PC-3 (cell line): ENCODE measurements around the gene TICRR. TPM values are rescaled to one million over a fixed set of nuclear protein-coding genes. Genes with fewer than 3 reads are reported as not detected.

Experiments used
- ATAC-seq: fragments of 200-7000 bp; cut with Tn5 transposase; 2 replicates; pipeline ENCODE4 v1.9.1; 2020; ENCODE audit warnings: mild to moderate bottlenecking, moderate library complexity
- BruUV-seq: library from RNA; stranded (reverse); fragments of 400-500 nt; replicated peaks from 2 replicates; lab custom pipeline; 2021; lab: Mats Ljungman, UMichigan
- CTCF ChIA-PET: fragments of 300-600 bp; sonication (Branson Sonifier 250); formaldehyde crosslinking; loops from one replicate; lab custom pipeline; 2022; ENCODE audit warnings: antibody characterized with exemption; lab: Charles Lee
- POLR2A ChIA-PET: fragments of 300-600 bp; sonication (Branson Sonifier 250); formaldehyde crosslinking; loops from one replicate; lab custom pipeline; 2022; ENCODE audit warnings: antibody characterized with exemption; ENCODE audit not compliant: unreplicated experiment; lab: Charles Lee
- DNase-seq: peaks from one replicate; pipeline ENCODE4 v3.0.0-alpha.2; 2015
- H2AFZ ChIP-seq: fragments of 300-600 bp; sonication (generic); 2 replicates; pipeline ENCODE4 v1.6.0; 2016; ENCODE audit warnings: antibody characterized with exemption, low read length
- H3F3A ChIP-seq: fragments of 300-600 bp; sonication (generic); one replicate; pipeline ENCODE4 v1.6.0; 2017; ENCODE audit warnings: antibody characterized with exemption, low read length, control low read depth, mild to moderate bottlenecking; ENCODE audit not compliant: unreplicated experiment
- H3K27ac ChIP-seq: fragments of 300-600 bp; sonication (generic); 2 replicates; pipeline ENCODE4 v1.5.1; 2016; ENCODE audit warnings: mild to moderate bottlenecking, low read length
- H3K27me3 ChIP-seq: fragments of 300-600 bp; sonication (generic); 2 replicates; pipeline ENCODE4 v1.6.1; 2016; ENCODE audit warnings: low read length, mixed read lengths
- H3K36me3 ChIP-seq: fragments of 300-600 bp; sonication (generic); 2 replicates; pipeline ENCODE4 v1.6.1; 2016; ENCODE audit warnings: low read depth, mixed run types, low read length, mixed read lengths
- H3K4me1 ChIP-seq: fragments of 300-600 bp; sonication (generic); 2 replicates; pipeline ENCODE4 v1.5.1; 2016; ENCODE audit warnings: low read length; ENCODE audit not compliant: insufficient read depth
- H3K4me2 ChIP-seq: fragments of 300-600 bp; sonication (generic); 2 replicates; pipeline ENCODE4 v1.6.0; 2016; ENCODE audit warnings: low read length
- H3K4me3 ChIP-seq: fragments of 300-600 bp; sonication (generic); 2 replicates; pipeline ENCODE4 v1.5.1; 2016; ENCODE audit warnings: mild to moderate bottlenecking, low read length, mixed read lengths
- H3K79me2 ChIP-seq: fragments of 300-600 bp; sonication (generic); 2 replicates; pipeline ENCODE4 v1.6.1; 2017; ENCODE audit warnings: low read length, mixed read lengths
- H3K9ac ChIP-seq: fragments of 300-600 bp; sonication (generic); 2 replicates; pipeline ENCODE4 v1.6.0; 2016; ENCODE audit warnings: mild to moderate bottlenecking, low read length
- H3K9me2 ChIP-seq: fragments of 300-600 bp; sonication (generic); replicated peaks from 2 replicates; pipeline ENCODE4 v1.6.1; 2016; ENCODE audit warnings: mixed run types, low read length, mixed read lengths
- H3K9me3 ChIP-seq: fragments of 300-600 bp; sonication (generic); 2 replicates; pipeline ENCODE4 v1.6.1; 2016; ENCODE audit warnings: low read length, mixed read lengths
- H4K20me1 ChIP-seq: fragments of 300-600 bp; sonication (generic); 2 replicates; pipeline ENCODE4 v1.6.1; 2016; ENCODE audit warnings: low read length, mixed read lengths
- CTCF ChIP-seq: fragments of 300-600 bp; sonication (generic); conservative IDR thresholded peaks from 2 replicates; pipeline ENCODE4 v1.5.1; 2017; ENCODE audit warnings: antibody characterized with exemption, low read depth, mild to moderate bottlenecking, low read length
- EZH2 ChIP-seq: fragments of 300-600 bp; sonication (generic); IDR thresholded peaks from one replicate; pipeline ENCODE4 v1.6.1; 2017; ENCODE audit warnings: antibody characterized with exemption, mild to moderate bottlenecking, low read length; ENCODE audit not compliant: unreplicated experiment
- EZH2phosphoT487 ChIP-seq: fragments of 300-600 bp; sonication (generic); IDR thresholded peaks from 2 replicates; pipeline ENCODE4 v1.6.1; 2018; ENCODE audit warnings: mild to moderate bottlenecking, antibody characterized with exemption, low read length, borderline replicate concordance
- intact Hi-C: fragments of 100-400 bp; cut with micrococcal nuclease; formaldehyde crosslinking; loops from 2 replicates; pipeline ENCODE4 v1.9.0; 2023
- total RNA-seq: library from RNA; depleted of rRNA; stranded (reverse); fragments of >200 nt; gene quantifications from 2 replicates; pipeline ENCODE4 v1.2.3, GENCODE V29; 2014

Gene TICRR
- total RNA-seq, 1 experiment from 2014 or later: 14.3 TPM

GRCh38 chr15:89662893-89663626, 87.8 kb downstream of the TICRR start:
- DNase-seq (peak; percentile 93), ATAC-seq (peak; percentile 91)
- TF ChIP-seq EZH2 (no peak), EZH2phosphoT487 (no peak), CTCF (no peak)
- Histone ChIP-seq H3K27me3 (no peaks in the 10 kb centered on the region), H3K79me2 (no peaks in the 10 kb centered on the region), H2AFZ (peak overlapping the region; percentile 66), H3K4me1 (peaks cover 33% of the 10 kb centered on the region), H3K4me3 (peak overlapping the region; percentile 44), H3K9me3 (no peaks in the 10 kb centered on the region), H3K9ac (peak overlapping the region; percentile 72), H3K9me2 (no peaks in the 10 kb centered on the region), H3K27ac (peak overlapping the region; percentile 94), H3K36me3 (no peaks in the 10 kb centered on the region), H3F3A (peaks cover 3% of the 10 kb centered on the region), H3K4me2 (peak overlapping the region; percentile 81), H4K20me1 (no peaks in the 10 kb centered on the region)
- CTCF ChIA-PET: interaction anchor here (1.3 kb wide), 1 partner anchor 225 kb away, joined by 3 read pairs; no protein-coding TSS in a partner anchor
- POLR2A ChIA-PET: interaction anchor here (0.8 to 1.1 kb wide), 2 partner anchors 30 to 88 kb away, joined by 6 to 8 read pairs; partner anchors contain the start of gene TICRR
- BruUV-seq: no TSS peak
- intact Hi-C loops: loop anchor here (1.0 to 2.0 kb wide), 2 partner anchors 17 to 26 kb away; no protein-coding TSS in a partner anchor

- Histone ChIP-seq H3K4me2 (peak overlapping the region; percentile 85), H3K36me3 (no peaks in the 10 kb centered on the region), H3K79me2 (no peaks in the 10 kb centered on the region), H3K9ac (no peak overlapping the region; the same call in 1 of the 2 replicates), H4K20me1 (no peaks in the 10 kb centered on the region), H3F3A (peaks cover 3% of the 10 kb centered on the region), H3K9me2 (no peaks in the 10 kb centered on the region), H3K4me1 (peaks cover 33% of the 10 kb centered on the region), H3K27me3 (no peaks in the 10 kb centered on the region), H3K4me3 (no peak overlapping the region), H3K27ac (no peak overlapping the region), H2AFZ (peak overlapping the region; percentile 76; the same call in 1 of the 2 replicates), H3K9me3 (no peaks in the 10 kb centered on the region)
- DNase-seq (no peak), ATAC-seq (no peak)
- ChIA-PET CTCF (no interaction called here), POLR2A (no interaction called here)
- TF ChIP-seq EZH2 (no peak), EZH2phosphoT487 (no peak), CTCF (no peak)
- intact Hi-C loops: no loop called here
- no TSS peak for BruUV-seq
Measured at GRCh38 chr15:89664441-89665350, 89.4 kb downstream of the TICRR start.
